ENCODE results near the gene ZNF224. TPM values are rescaled to one million over a fixed set of nuclear protein-coding genes. Genes with fewer than 3 reads are reported as not detected.
A peak's percentile ranks its signal among the peaks of the same experiment; 100 is the strongest.
"Not testable (repeated sequence)": the region's sequence is repeated elsewhere in the genome, so short reads cannot be mapped to it uniquely, and the experiment has no call there.

Gene ZNF224
- total RNA-seq, 1 donor from 2014 or later, result 11.7 TPM

DNA sequence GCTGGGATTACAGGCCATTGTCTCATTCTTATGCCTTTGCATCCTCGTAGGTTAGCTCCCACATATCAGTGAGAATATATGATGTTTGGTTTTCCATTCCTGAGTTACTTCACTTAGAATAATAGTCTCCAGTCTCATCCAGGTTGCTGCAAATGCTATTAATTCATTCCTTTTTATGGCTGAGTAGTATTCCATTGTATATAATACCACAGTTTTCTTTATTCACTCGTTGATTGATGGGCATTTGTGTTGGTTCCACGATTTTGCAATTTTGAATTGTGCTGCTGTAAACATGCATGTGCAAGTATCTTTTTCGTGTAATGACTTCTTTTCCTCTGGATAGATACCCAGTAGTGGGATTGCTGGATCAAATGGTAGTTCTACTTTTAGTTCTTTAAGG is 27.0 kb downstream of the ZNF224 start:
- not testable (repeated sequence) for DNase-seq (ENCODE audit: low read depth)

- DNase-seq (ENCODE audit: low read depth), result no peak
These were observed 37.8 kb downstream of the ZNF224 start for GRCh38 chr19:44131955-44132354.

DNA sequence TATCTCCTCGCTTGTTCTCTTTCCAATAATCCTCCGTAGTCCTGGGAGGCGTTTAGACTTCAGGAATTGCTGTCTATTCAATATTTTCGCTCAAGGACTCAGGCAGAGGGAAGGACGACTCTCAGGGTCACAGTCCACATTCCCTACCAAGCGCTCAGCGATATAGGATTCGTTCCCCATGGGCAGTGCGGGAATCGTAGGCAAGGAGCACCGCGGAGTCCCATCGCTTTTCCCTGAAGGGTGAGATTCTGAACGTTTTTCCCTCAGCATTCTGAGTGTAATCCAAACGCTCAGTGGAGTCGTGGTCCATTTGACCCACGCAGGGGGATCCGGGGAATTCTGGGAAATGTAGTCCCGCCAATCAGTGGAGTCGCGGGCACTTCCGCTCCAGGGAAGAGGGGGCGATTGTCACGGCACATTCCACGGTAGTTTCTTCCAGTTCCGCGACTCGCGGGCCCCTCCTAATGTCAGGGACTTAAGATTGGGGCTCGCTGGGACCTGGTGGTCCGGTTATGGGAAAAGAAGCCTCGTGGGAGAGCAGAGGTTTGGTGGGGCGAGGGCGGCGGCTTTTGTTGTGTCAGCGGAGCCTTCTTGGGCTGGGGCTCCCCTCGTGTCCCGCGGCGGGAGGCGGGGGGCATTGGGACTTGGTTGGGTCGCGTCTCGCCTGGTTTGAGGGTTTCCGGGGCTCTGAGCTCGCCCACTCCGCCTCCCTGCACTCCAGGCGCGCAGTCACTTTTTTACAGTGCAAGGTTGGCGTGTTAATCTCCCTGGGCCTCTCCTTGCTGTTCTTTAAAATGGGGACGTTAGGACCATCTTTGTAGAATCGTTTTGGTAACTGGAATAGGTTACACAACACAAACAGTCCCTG is 47.3 kb downstream of the ZNF224 start, which contains the start of gene ZNF234:
Gene ZNF234 (plus strand): TSS at position 364 of the 868 bp plus-strand sequence. CDS start 3,079 bp downstream, outside the sequence.
- peak; percentile 90 for DNase-seq (ENCODE audit: low read depth)

DNA sequence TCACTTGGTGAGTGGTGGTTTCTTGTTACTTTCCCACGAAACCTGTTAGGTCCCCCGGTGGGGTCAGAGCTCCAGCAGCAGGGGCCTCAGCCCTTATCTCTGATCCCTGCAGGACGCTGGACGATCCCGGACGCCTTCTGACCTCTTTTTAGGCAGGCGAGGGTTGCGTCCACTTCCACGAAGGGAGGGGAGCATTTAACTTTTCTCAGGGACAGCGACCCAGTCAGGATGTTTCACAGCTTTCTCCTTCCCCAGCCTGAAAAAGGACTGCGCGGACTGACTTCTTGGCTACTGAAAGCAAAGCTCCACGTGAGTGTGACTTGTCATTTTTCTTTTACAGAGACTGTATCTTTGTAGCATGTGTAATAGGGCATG is 47.9 kb downstream of the ZNF224 start:
- peak; percentile 35 for DNase-seq (ENCODE audit: low read depth)

GRCh38 chr19:44149776-44150175 is 55.6 kb downstream of the ZNF224 start:
- no peak for DNase-seq (ENCODE audit: low read depth)

GRCh38 chr19:44151491-44151890 is 57.3 kb downstream of the ZNF224 start:
- DNase-seq (ENCODE audit: low read depth), result no peak

DNA sequence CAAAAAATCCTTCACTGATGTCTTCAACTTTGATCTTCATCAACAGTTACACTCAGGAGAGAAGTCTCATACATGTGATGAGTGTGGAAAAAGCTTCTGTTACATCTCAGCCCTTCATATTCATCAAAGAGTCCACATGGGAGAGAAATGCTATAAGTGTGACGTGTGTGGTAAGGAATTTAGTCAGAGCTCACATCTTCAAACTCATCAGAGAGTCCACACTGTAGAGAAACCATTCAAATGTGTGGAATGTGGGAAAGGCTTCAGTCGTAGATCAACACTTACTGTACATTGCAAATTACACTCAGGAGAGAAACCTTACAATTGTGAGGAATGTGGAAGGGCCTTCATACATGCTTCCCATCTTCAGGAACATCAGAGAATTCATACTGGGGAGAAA is 62.3 kb downstream of the ZNF224 start:
- DNase-seq (ENCODE audit: low read depth), result no peak

Other genes starting within 250 kb of the ZNF224 start
- 0.47 and 2.0 TPM in 2 replicates for gene ZNF404, start 210.4 kb upstream of the ZNF224 start, total RNA-seq
- 13.0 and 13.2 TPM in 2 replicates for gene ZNF45, start 159.1 kb upstream of the ZNF224 start, total RNA-seq
- gene ZNF221, start 143.1 kb upstream of the ZNF224 start, total RNA-seq, result 3.8 and 5.5 TPM in 2 replicates
- 7.3 and 11.8 TPM in 2 replicates for gene ZNF155, start 110.2 kb upstream of the ZNF224 start, total RNA-seq
- gene ZNF230, start 91.4 kb upstream of the ZNF224 start, total RNA-seq, result 3.0 and 3.6 TPM in 2 replicates
- gene ZNF222, start 69.0 kb upstream of the ZNF224 start, total RNA-seq, result 3.0 and 5.6 TPM in 2 replicates
- 3.9 and 5.8 TPM in 2 replicates for gene ZNF223, start 42.3 kb upstream of the ZNF224 start, total RNA-seq
- gene ZNF284, start 22.2 kb upstream of the ZNF224 start, total RNA-seq, result 3.0 and 3.6 TPM in 2 replicates
- gene ZNF225, start 19.0 kb downstream of the ZNF224 start, total RNA-seq, result 4.9 and 5.7 TPM in 2 replicates
- gene ZNF234, start 47.2 kb downstream of the ZNF224 start, total RNA-seq, result 15.5 and 16.9 TPM in 2 replicates
- 18.9 and 23.2 TPM in 2 replicates for gene ZNF226, start 70.7 kb downstream of the ZNF224 start, total RNA-seq
- 15.9 and 19.1 TPM in 2 replicates for gene ZNF227, start 118.2 kb downstream of the ZNF224 start, total RNA-seq
- gene ZNF233, start 165.5 kb downstream of the ZNF224 start, total RNA-seq, result 0.10 and 0.21 TPM in 2 replicates
- gene ZNF235, start 210.7 kb downstream of the ZNF224 start, total RNA-seq, result 4.8 and 6.3 TPM in 2 replicates

Measured in myocyte (in vitro differentiated cells).